ENCODE results near the gene CARS2.

CARS2 gene

DNA sequence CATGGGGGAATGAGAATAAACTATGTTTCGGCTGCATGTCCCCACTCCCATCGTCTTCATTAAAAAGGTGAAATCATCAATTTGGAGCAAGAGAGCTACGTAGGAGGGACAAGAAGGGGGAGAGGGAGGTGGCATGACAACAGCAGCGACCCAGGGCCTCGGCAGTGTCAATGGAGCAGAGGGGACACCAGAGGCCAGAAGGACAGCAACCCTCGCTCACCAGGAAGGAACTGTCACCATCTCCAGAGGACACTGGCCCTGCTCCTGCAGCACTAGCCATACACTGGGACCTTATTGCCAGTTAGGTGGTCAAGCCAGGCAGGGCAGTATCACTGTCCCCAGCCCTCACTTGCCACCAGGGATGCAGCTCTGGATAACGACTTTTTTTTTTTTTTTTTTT, 56.4 kb downstream of the CARS2 start:
- DNase-seq: no peak

DNA sequence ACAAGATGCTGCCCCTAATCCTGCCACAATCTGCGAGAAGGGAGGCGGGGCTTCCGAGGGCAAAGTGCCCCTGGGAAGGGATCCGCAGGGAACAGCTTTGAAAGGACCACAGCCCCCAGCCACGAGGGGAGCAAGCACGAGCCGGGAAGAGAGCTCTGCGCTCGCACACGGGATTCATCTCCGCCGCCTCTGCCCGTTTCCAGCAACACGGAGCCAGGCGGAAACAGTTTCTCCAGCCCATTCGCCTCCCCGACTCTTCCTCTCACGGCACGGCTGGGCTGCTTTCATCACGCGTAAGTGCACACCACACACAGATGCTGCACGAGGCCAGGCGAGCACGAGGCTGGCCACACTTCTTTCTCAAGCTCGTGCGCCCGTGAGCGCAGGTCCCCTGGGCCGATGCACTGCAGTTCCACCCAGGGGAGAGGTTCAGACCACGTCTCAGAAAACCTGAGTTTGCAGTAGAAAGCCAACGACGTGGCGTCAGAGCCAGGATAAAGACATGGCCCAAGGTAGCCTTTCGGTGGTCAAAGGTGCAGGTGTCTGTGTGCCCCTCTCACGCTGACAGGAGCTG, 57.0 kb downstream of the CARS2 start:
- no peak for DNase-seq

- DNase-seq: no peak
These were observed 57.6 kb downstream of the CARS2 start for GRCh38 chr13:110648146-110648819.

DNA sequence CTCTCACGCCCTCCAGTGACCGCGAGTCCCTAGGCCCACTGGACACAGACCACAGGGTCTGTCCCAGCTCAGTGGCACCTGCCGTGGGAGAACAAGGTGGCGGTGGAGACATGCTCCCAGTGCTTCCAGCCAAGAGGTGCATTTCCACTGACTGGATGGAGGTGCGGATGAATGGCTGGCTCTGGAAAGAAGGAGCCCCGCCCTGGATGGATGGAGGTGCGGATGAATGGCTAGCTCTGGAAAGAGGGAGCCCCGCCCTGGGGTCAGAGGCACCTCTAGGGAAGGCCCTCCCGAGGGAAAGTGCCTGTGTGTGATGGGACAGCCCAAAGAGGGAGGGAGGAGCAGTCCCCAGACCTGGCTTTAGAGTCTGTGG, 58.6 kb downstream of the CARS2 start:
- no peak for DNase-seq

- DNase-seq: no peak
These were observed 59.2 kb downstream of the CARS2 start for GRCh38 chr13:110646442-110647364.

GRCh38 chr13:110645750-110646149, 60.2 kb downstream of the CARS2 start:
- no peak for DNase-seq

GRCh38 chr13:110644892-110645521, 60.9 kb downstream of the CARS2 start:
- peak; percentile 36 for DNase-seq

DNA sequence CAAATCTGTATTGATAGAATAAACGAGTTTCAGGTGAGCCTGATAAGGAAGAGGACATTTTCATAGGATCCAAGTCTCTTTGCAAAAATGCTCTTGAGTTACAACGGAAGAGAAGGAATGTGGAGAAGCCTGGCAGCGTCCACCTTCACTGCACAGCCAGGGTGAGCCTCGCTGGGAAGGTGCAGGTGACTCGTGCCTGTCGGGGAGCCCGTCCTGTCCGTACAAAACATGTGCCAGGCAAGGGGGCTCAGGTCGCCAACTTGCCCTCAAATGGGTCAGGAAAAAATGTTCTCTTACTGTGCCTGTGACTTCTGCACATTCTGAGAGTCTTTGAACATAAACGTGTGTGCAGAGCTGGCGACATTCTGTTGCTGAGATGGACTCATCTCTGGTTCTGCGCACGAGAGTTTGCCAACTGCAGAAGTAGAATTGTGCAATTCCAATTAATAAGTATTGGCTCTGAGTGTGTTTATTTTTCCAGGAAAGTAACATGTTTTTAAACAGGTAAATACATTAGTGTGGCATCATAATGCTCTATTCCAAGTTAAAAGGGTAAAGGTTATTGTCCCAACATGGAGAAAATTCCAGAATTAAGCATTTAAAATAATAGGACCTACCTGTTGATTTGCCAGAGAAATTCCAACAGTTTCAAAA, 62.0 kb downstream of the CARS2 start:
- no peak for DNase-seq

- no peak for DNase-seq
These were observed 62.6 kb downstream of the CARS2 start for GRCh38 chr13:110643324-110643723.

DNA sequence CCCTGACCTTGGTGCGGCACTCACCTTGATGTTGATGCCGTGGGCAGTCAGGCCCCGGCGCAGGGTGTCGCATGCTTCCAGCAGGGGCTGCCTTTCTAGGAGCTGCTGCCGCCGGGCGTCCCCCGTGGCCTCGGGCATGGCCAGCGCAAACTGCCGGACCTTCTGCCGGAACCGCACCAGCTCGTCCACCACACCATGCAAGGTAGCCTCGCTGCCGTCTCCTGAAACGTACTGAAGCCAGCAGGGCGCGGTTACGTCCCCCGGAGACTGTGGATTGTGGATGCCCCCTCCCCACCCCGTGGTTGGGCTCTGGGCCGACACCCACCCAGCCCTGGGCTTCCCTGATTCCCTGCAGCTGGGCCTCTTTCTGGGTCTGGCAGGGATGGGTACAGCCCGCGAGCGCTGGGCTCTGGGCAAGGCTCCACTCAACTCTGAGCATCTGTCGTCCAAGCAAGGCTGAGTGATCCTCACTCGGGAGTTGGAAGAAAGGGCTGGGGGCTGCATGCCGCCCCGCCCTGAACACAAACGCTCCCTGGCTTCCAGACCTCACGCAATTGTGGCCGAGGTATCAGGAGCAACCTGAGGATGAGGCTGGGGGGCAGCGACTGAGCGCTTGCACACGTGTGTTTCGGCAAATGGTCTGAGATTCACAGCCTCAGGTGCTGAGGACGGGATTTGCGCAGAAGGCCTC, 63.5 kb downstream of the CARS2 start:
- DNase-seq: no peak

GRCh38 chr13:110641055-110642015, 64.6 kb downstream of the CARS2 start:
- DNase-seq: no peak

GRCh38 chr13:110640591-110641029, 65.3 kb downstream of the CARS2 start:
- DNase-seq: no peak

GRCh38 chr13:110639935-110640334, 66.0 kb downstream of the CARS2 start:
- DNase-seq: no peak

GRCh38 chr13:110638814-110639806, 66.8 kb downstream of the CARS2 start:
- DNase-seq: no peak

DNA sequence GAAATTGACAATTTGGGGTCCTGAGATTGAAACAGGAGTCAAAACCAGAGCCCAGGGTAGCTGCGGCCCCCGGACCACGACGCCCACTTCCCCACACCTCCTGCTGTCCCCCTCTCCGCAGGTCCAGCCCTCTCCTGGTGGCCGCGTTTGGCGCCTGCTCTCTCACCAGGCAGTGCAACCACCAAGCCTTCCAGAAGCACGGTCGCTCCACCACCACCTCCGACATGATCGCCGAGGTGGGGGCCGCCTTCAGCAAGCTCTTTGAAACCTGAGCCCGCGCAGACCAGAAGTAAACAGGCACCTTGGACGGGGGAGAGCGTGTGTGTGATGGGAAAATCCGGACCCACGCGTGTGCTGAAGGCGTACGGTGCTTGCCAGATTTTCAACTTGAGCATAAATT, 67.7 kb downstream of the CARS2 start:
- no peak for DNase-seq

GRCh38 chr13:110637747-110638146, 68.2 kb downstream of the CARS2 start:
- DNase-seq: no peak

- no peak for DNase-seq
These were observed 68.6 kb downstream of the CARS2 start for GRCh38 chr13:110637275-110637674.

DNA sequence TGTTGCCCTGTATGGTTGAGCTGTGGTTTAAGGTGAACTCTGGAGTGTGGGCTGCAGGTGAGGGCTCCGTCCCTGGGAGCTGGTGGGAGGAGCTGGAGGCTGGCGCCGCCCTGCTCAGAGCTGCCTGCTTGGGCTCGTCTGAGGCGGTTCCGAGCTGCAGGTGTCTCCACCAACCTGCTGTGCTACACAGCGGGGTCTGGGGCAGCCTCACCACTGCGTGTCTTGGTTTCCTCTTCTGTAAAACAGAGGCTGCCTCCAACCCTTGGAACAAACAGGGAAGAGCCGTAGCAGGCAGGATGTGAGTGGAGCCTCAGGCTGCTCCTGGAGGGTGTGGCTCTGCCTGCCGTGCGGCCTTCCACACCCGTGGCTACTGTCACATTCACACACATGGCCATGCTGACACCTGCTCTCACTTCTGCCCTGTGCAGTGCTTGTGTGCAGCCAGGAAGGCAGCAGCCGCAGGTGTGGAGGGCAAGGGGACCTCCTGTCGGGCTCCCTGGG, 69.2 kb downstream of the CARS2 start:
- no peak for DNase-seq

DNA sequence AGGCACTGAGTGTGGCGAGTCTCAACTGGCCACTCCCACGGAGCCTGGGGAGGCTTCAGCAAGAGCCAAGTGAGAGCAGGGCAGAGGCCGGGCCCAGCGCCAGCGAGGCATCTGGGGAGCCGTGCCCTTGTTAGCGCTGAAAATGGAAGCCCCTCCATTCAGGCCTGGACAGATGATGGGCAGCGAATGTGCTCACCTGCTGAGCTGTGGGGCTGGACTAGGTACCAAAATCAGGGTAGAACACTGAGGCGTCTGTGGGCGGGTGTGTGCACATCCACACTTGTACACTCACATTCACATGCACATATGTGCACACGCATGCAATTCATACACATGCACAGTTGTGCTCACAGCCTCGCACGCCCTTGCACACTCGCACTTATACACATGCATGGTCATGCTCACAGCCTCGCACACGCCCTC, 69.9 kb downstream of the CARS2 start:
- DNase-seq: no peak
